Vagina (tissue), 2 donors: Measurements from ENCODE around the gene TSPAN19.

Source experiments
- CTCF ChIP-seq, 3 experiments: fragments of 450-650 bp in 2 of 3; fragments of 200-600 bp in 1 of 3; sonication (generic) in 1 of 3; IDR thresholded peaks; one replicate each; pipeline ENCODE4 v1.5.1; 2017 to 2019; ENCODE audit warnings: antibody characterized with exemption in 3 of 3, mild to moderate bottlenecking in 2 of 3, moderate library complexity in 2 of 3
- POLR2A ChIP-seq, 2 donors: fragments of 450-650 bp; IDR thresholded peaks; one replicate each; pipeline ENCODE4 v1.6.1; 2017; ENCODE audit warnings: antibody characterized with exemption in 2 of 2, mild to moderate bottlenecking in 2 of 2, moderate library complexity in 2 of 2

GRCh38 chr12:84996759-84997158, 39.3 kb downstream of the TSPAN19 start:
- TF ChIP-seq CTCF (IDR thresholded peaks at IDR 0.05) (no peak), POLR2A (IDR thresholded peaks at IDR 0.05) (no peak)
